ENCODE results near the gene GATA5. TPM values are rescaled to one million over a fixed set of nuclear protein-coding genes. Genes with fewer than 3 reads are reported as not detected.
A peak's percentile ranks its signal among the peaks of the same experiment; 100 is the strongest.

The GATA5 gene
- polyA plus RNA-seq, 1 donor: 40.9 TPM

GRCh38 chr20:62489186-62489931 lies 13.6 kb upstream of the GATA5 start:
- no CpG with 5 or more reads among the region's 18 CpGs for WGBS (ENCODE audit: insufficient coverage, low lambda C conversion rate)
- Histone ChIP-seq H3K9me3 (ENCODE audit: control insufficient read depth, low read depth, low read length) (peaks cover 17% of the 10 kb centered on the region), H3K4me1 (ENCODE audit: control insufficient read depth, insufficient read depth, low read length) (peaks cover 84% of the 10 kb centered on the region), H3K27me3 (ENCODE audit: control insufficient read depth, insufficient read depth, low read length) (no peaks in the 10 kb centered on the region), H3K4me3 (ENCODE audit: low read length) (peak overlapping the region; percentile 8), H3K27ac (ENCODE audit: low read length) (peak overlapping the region; percentile 97), H3K36me3 (ENCODE audit: control insufficient read depth, insufficient read depth, low read length) (no peaks in the 10 kb centered on the region)
- DNase-seq: peak; percentile 95 to 98

DNA sequence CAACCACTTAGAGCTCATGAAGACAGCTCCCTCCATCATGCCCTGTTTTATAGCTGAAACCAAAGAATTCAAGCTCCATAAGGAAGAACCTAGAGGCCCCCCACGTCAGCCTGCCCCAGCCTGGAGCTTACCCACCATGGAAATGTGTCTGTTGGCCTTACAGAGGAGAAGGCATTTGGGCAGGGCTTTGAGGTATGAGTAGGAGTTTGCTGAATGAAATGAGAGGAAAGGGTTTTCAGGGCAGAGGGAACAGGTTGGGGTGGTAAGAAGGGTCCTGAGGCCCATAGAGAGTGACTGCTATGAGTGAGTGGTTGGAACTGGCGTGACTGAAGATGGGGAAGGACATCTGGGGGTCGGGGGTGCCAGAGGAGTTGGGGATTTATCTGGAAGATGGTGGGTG lies 12.7 kb upstream of the GATA5 start:
- Histone ChIP-seq H3K36me3 (ENCODE audit: control insufficient read depth, insufficient read depth, low read length) (no peaks in the 10 kb centered on the region), H3K4me3 (ENCODE audit: low read length) (no peak overlapping the region), H3K9me3 (ENCODE audit: control insufficient read depth, low read depth, low read length) (peaks cover 11% of the 10 kb centered on the region), H3K27me3 (ENCODE audit: control insufficient read depth, insufficient read depth, low read length) (no peaks in the 10 kb centered on the region), H3K27ac (ENCODE audit: low read length) (peak overlapping the region; percentile 97), H3K4me1 (ENCODE audit: control insufficient read depth, insufficient read depth, low read length) (peaks cover 88% of the 10 kb centered on the region)
- no CpG with 5 or more reads among the region's 3 CpGs for WGBS (ENCODE audit: insufficient coverage, low lambda C conversion rate)
- DNase-seq: peak in 1 of 2 donors; percentile 11

- DNase-seq: peak; percentile 69 to 84
- no CpG with 5 or more reads among the region's 14 CpGs for WGBS (ENCODE audit: insufficient coverage, low lambda C conversion rate)
- H3K36me3 ChIP-seq (ENCODE audit: control insufficient read depth, insufficient read depth, low read length): no peaks in the 10 kb centered on the region
- H3K4me3 ChIP-seq (ENCODE audit: low read length): no peak overlapping the region
- peaks cover 83% of the 10 kb centered on the region for H3K4me1 ChIP-seq (ENCODE audit: control insufficient read depth, insufficient read depth, low read length)
- H3K27me3 ChIP-seq (ENCODE audit: control insufficient read depth, insufficient read depth, low read length): no peaks in the 10 kb centered on the region
- peaks cover 7% of the 10 kb centered on the region for H3K9me3 ChIP-seq (ENCODE audit: control insufficient read depth, low read depth, low read length)
- H3K27ac ChIP-seq (ENCODE audit: low read length): peak overlapping the region; percentile 97
Observed at GRCh38 chr20:62487561-62488354, 12.0 kb upstream of the GATA5 start.

GRCh38 chr20:62487118-62487517 lies 11.3 kb upstream of the GATA5 start:
- Histone ChIP-seq H3K4me1 (ENCODE audit: control insufficient read depth, insufficient read depth, low read length) (peaks cover 85% of the 10 kb centered on the region), H3K4me3 (ENCODE audit: low read length) (peak overlapping the region; percentile 10), H3K9me3 (ENCODE audit: control insufficient read depth, low read depth, low read length) (peaks cover 7% of the 10 kb centered on the region), H3K27ac (ENCODE audit: low read length) (peak overlapping the region; percentile 97), H3K27me3 (ENCODE audit: control insufficient read depth, insufficient read depth, low read length) (no peaks in the 10 kb centered on the region), H3K36me3 (ENCODE audit: control insufficient read depth, insufficient read depth, low read length) (no peaks in the 10 kb centered on the region)
- WGBS (ENCODE audit: insufficient coverage, low lambda C conversion rate): no CpG with 5 or more reads among the region's 21 CpGs
- no peak for DNase-seq

DNA sequence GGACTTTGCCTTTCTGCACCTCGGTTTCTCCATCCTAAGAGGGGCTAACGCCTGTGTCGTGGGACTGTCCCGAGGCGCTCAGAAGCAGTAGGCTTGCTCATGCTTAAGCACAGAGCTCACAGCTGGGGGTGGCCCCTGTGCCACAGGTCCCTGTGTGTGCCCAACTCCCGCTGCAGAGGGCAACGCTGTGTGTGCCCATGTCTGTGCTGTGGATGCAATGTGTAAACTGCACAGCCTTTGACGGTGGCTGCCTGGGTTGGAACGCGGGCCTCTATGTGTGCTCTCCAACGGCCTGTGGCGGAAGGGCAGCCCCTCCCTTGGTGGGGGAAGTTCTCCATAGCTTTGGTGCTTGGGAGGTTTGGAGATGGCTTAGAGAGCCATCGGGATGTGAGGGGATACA lies 10.7 kb upstream of the GATA5 start:
- Histone ChIP-seq H3K4me3 (ENCODE audit: low read length) (no peak overlapping the region), H3K9me3 (ENCODE audit: control insufficient read depth, low read depth, low read length) (peaks cover 7% of the 10 kb centered on the region), H3K4me1 (ENCODE audit: control insufficient read depth, insufficient read depth, low read length) (peaks cover 89% of the 10 kb centered on the region), H3K36me3 (ENCODE audit: control insufficient read depth, insufficient read depth, low read length) (no peaks in the 10 kb centered on the region), H3K27me3 (ENCODE audit: control insufficient read depth, insufficient read depth, low read length) (no peaks in the 10 kb centered on the region), H3K27ac (ENCODE audit: low read length) (peak overlapping the region; percentile 97)
- WGBS (ENCODE audit: insufficient coverage, low lambda C conversion rate): no CpG with 5 or more reads among the region's 13 CpGs
- peak in 1 of 2 donors; percentile 64 for DNase-seq

DNA sequence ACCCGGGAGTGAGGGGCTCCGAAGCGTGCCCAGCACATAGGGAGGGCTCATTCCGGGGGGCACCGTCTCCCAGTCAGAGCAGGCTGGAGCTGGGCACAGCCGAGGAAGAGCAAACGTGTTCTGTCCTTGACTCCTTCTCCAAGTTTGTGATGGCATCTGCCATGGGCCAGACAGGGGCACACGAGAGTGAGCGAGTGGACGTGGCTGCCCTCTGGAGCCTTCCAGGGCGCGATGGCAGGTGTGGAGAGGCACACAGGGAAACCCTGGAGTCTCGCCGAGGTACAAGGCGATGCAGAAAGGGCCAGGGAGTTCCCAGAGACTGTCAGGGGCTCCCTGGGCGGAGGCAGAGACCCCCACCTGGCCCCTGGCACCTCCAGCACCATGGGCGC lies 9.9 kb upstream of the GATA5 start:
- Histone ChIP-seq H3K36me3 (ENCODE audit: control insufficient read depth, insufficient read depth, low read length) (no peaks in the 10 kb centered on the region), H3K4me1 (ENCODE audit: control insufficient read depth, insufficient read depth, low read length) (peaks cover 90% of the 10 kb centered on the region), H3K4me3 (ENCODE audit: low read length) (peak overlapping the region; percentile 44), H3K27ac (ENCODE audit: low read length) (peak overlapping the region; percentile 97), H3K27me3 (ENCODE audit: control insufficient read depth, insufficient read depth, low read length) (no peaks in the 10 kb centered on the region), H3K9me3 (ENCODE audit: control insufficient read depth, low read depth, low read length) (peaks cover 4% of the 10 kb centered on the region)
- no CpG with 5 or more reads among the region's 17 CpGs for WGBS (ENCODE audit: insufficient coverage, low lambda C conversion rate)
- peak in 1 of 2 donors; percentile 28 for DNase-seq

DNA sequence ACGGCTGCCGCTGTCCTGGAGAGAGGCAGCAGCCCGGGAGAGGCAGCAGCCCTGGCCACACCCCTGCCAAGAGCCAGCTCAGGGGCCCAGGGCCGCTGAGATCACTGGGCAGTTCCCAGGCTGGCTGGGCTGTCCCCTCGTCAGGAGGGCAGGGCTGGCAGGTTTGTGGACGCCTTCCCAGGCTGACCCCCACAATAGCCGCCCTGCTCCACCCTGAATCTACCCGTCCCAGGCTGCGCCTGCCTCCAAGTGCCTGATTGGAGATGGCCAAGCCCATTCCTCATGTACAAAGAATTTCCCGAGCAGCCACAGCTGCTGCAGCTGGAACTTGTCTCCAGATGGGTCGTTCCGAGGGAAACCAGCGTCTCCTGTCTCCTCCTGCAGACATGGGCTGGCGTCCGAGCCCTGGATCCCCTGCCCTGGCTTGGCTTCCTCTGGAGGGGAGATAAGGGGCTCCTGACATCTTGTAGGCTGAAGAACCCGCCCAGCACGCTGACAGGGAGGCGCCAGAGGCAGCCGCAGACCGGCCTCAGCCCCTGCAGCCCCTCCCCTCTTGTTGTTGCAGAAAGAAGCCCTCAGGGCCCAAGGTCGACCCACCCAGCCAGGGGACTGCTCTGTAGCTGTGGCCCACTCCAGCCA lies 9.4 kb upstream of the GATA5 start:
- peak; percentile 90 to 92 for DNase-seq
- H3K27ac ChIP-seq (ENCODE audit: low read length): peak overlapping the region; percentile 97
- no peaks in the 10 kb centered on the region for H3K9me3 ChIP-seq (ENCODE audit: control insufficient read depth, low read depth, low read length)
- peak overlapping the region; percentile 44 for H3K4me3 ChIP-seq (ENCODE audit: low read length)
- no peaks in the 10 kb centered on the region for H3K36me3 ChIP-seq (ENCODE audit: control insufficient read depth, insufficient read depth, low read length)
- peaks cover 90% of the 10 kb centered on the region for H3K4me1 ChIP-seq (ENCODE audit: control insufficient read depth, insufficient read depth, low read length)
- no CpG with 5 or more reads among the region's 21 CpGs for WGBS (ENCODE audit: insufficient coverage, low lambda C conversion rate)
- no peaks in the 10 kb centered on the region for H3K27me3 ChIP-seq (ENCODE audit: control insufficient read depth, insufficient read depth, low read length)

DNA sequence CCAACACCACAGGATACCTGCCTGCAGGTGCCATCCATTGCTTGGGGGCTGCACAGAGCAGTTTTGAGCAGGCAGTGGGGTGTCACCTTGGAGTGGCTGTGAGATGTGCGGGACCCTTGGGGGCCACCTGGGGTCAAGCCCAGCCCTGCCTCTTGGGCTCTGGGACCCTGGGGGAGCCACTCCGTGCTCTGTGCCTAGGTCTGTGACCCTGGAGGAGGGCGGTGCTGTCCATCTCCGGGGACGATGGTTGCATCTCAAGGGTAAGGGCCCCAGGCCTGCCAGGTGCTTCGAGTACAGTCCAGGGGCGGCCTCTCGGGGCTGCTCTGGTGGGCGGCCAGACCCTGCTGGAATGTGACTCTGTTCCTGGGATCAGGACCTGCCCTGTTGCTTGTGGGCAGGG lies 8.7 kb upstream of the GATA5 start:
- H3K9me3 ChIP-seq (ENCODE audit: control insufficient read depth, low read depth, low read length): no peaks in the 10 kb centered on the region
- H3K27ac ChIP-seq (ENCODE audit: low read length): peak overlapping the region; percentile 97
- H3K27me3 ChIP-seq (ENCODE audit: control insufficient read depth, insufficient read depth, low read length): no peaks in the 10 kb centered on the region
- no peaks in the 10 kb centered on the region for H3K36me3 ChIP-seq (ENCODE audit: control insufficient read depth, insufficient read depth, low read length)
- peaks cover 88% of the 10 kb centered on the region for H3K4me1 ChIP-seq (ENCODE audit: control insufficient read depth, insufficient read depth, low read length)
- WGBS (ENCODE audit: insufficient coverage, low lambda C conversion rate): no CpG with 5 or more reads among the region's 9 CpGs
- DNase-seq: no peak
- peak overlapping the region; percentile 44 for H3K4me3 ChIP-seq (ENCODE audit: low read length)

DNA sequence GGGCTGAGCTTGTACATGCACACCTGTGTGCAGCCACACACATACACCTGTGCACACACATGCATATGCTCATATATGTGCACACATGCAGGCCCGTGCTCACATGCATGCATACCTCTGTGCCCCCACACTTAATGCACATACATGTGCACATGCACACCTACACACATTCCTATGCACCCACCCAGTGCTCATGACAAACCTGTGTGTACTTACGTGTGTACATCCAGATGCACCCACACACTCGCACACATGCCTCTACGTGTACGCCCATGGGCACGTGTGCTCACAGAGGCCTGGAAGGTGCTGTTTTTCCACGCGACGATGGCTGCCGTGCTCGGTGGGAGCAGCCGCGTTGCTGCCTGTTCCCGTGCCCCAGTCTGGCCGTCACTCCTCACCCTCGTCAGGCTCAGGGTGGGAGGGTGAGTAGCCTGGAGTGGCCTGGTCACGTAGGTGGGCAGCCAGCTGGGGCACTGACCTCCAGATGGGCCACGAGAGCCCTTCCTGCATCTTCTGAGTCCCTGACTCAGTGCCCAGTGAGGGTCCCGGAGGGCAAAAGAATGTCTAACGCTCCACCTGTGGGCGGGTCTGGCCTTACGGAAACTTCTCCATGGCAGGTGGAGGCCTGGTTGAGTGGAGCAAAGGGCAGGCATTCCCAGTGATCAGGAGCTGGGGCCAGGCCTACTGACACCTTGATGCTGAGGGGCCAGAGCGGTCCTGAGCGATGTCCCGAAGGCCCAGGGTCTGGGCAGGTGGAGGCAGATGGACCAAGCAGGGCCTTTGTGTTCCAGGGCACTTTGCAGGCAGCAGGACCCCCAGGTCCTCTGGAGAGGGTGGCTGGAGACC lies 8.0 kb upstream of the GATA5 start:
- no CpG with 5 or more reads among the region's 25 CpGs for WGBS (ENCODE audit: insufficient coverage, low lambda C conversion rate)
- peak overlapping the region; percentile 97 for H3K27ac ChIP-seq (ENCODE audit: low read length)
- peak in 1 of 2 donors; percentile 80 for DNase-seq
- no peaks in the 10 kb centered on the region for H3K36me3 ChIP-seq (ENCODE audit: control insufficient read depth, insufficient read depth, low read length)
- H3K27me3 ChIP-seq (ENCODE audit: control insufficient read depth, insufficient read depth, low read length): peaks cover 3% of the 10 kb centered on the region
- H3K4me1 ChIP-seq (ENCODE audit: control insufficient read depth, insufficient read depth, low read length): peaks cover 88% of the 10 kb centered on the region
- H3K4me3 ChIP-seq (ENCODE audit: low read length): peak overlapping the region; percentile 44
- no peaks in the 10 kb centered on the region for H3K9me3 ChIP-seq (ENCODE audit: control insufficient read depth, low read depth, low read length)

All from large intestine (tissue), 3 donors.